HEK293T (cell line): ENCODE results near the gene USP46.

Experiments used
- CTBP1 ChIP-seq: fragments of 450-650 bp; IDR thresholded peaks from 2 replicates; pipeline ENCODE4 v1.6.1; 2016; ENCODE audit warnings: borderline replicate concordance
- ELF4 ChIP-seq: fragments of 450-650 bp; IDR thresholded peaks from 2 replicates; pipeline ENCODE4 v1.6.1; 2017; ENCODE audit warnings: antibody characterized with exemption
- FOXM1 ChIP-seq: fragments of 450-650 bp; IDR thresholded peaks from 2 replicates; pipeline ENCODE4 v1.6.1; 2017; ENCODE audit warnings: mild to moderate bottlenecking, borderline replicate concordance
- L3MBTL2 ChIP-seq: fragments of 450-650 bp; conservative IDR thresholded peaks from 2 replicates; pipeline ENCODE4 v1.6.1; 2016; ENCODE audit warnings: mild to moderate bottlenecking

DNA sequence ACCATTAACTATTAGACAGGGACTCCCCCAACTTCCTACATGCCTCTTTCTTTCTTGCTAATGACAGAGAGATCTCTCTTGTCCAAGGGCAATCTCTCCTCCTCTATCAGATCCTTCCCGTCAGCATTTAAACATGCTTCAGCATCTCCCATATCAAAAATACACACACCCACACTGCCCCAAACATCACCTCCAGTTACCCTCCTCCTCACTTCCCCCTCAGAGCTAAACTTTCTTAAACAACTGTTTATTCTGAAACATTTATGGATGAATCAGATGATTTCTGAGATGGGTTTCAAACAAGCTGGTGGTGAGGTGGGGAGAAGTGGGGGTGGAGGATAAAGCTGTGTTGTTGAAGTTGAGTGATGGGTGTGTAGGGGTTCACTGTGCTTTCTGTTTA is 23.5 kb downstream of the USP46 start:
- TF ChIP-seq FOXM1 (no peak), ELF4 (no peak), L3MBTL2 (no peak), CTBP1 (no peak)
